BE2C (cell line): ENCODE data around the gene ITM2C.

Source experiments
- DNase-seq: peaks from one replicate; pipeline ENCODE4 v3.0.0-alpha.2; 2020
- H3K27me3 ChIP-seq: fragments of 250-450 bp; sonication (Bioruptor Pico); 2 replicates; pipeline ENCODE4 v1.5.1; 2020; ENCODE audit warnings: mild to moderate bottlenecking
- H3K36me3 ChIP-seq: fragments of 250-450 bp; sonication (Bioruptor Pico); 2 replicates; pipeline ENCODE4 v1.5.1; 2020; ENCODE audit warnings: mild to moderate bottlenecking
- H3K4me1 ChIP-seq: fragments of 250-450 bp; sonication (Bioruptor Pico); 2 replicates; pipeline ENCODE4 v1.5.1; 2020
- H3K4me3 ChIP-seq: 2 replicates; pipeline ENCODE4 v1.5.1; 2011; ENCODE audit warnings: low read depth, low read length
- H3K9me3 ChIP-seq: fragments of 250-450 bp; sonication (Bioruptor Pico); 2 replicates; pipeline ENCODE4 v1.5.1; 2020
- TF ChIP-seq, protein P1 (sequence below): IDR thresholded peaks from 2 replicates; pipeline ENCODE4 v1.5.1; 2012; ENCODE audit warnings: mild to moderate bottlenecking, low read depth, low read length

ITM2C gene

DNA sequence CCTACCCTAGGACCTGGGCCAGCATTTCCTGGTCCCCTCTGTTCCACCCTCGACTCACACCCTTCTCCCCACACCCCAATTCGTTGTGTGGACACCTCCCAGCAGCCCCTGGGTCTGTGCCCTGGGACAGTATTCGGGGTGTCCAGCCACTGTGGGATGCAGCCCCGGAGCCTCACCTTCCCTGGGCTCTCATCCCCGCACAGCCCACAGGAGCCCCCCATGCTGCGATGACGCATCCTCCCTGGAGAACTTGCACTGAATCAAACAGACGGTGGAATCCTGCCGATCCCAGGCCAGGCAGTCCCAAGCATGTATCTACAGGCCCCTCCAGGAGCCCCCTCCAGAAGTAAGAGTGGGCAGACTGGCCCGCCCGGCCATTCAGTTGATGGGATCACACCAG, 9.7 kb downstream of the ITM2C start:
- DNase-seq: no peak
- Histone ChIP-seq H3K4me1 (peaks cover 16% of the 10 kb centered on the region), H3K27me3 (no peaks in the 10 kb centered on the region), H3K9me3 (no peaks in the 10 kb centered on the region), H3K4me3 (no peak overlapping the region), H3K36me3 (peaks cover 40% of the 10 kb centered on the region)
- TF ChIP-seq, protein P1, sequence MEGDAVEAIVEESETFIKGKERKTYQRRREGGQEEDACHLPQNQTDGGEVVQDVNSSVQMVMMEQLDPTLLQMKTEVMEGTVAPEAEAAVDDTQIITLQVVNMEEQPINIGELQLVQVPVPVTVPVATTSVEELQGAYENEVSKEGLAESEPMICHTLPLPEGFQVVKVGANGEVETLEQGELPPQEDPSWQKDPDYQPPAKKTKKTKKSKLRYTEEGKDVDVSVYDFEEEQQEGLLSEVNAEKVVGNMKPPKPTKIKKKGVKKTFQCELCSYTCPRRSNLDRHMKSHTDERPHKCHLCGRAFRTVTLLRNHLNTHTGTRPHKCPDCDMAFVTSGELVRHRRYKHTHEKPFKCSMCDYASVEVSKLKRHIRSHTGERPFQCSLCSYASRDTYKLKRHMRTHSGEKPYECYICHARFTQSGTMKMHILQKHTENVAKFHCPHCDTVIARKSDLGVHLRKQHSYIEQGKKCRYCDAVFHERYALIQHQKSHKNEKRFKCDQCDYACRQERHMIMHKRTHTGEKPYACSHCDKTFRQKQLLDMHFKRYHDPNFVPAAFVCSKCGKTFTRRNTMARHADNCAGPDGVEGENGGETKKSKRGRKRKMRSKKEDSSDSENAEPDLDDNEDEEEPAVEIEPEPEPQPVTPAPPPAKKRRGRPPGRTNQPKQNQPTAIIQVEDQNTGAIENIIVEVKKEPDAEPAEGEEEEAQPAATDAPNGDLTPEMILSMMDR: no peak

DNA sequence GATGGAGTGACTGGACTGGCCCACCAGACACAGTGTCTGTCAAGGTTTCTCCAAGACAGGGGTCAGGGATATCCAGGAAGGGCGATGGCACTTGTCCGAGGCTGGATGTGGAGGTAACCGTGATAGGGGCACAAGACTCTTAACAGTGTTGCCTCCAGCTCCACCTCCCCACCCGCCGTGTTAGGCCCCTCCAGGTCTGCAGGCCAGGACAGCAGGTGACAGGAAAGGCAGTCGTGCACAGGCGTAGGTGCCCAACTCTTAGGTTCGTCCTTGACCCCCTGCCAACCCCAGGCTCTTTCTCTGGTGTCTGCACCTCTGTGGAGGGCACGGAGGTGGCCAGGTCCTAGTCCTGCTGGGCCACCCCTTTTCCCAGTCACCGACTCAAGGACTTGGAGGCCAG, 10.1 kb downstream of the ITM2C start:
- H3K4me1 ChIP-seq: peaks cover 15% of the 10 kb centered on the region
- TF ChIP-seq, protein P1: no peak
- H3K9me3 ChIP-seq: no peaks in the 10 kb centered on the region
- peaks cover 40% of the 10 kb centered on the region for H3K36me3 ChIP-seq
- DNase-seq: no peak
- H3K27me3 ChIP-seq: no peaks in the 10 kb centered on the region
- no peak overlapping the region for H3K4me3 ChIP-seq

DNA sequence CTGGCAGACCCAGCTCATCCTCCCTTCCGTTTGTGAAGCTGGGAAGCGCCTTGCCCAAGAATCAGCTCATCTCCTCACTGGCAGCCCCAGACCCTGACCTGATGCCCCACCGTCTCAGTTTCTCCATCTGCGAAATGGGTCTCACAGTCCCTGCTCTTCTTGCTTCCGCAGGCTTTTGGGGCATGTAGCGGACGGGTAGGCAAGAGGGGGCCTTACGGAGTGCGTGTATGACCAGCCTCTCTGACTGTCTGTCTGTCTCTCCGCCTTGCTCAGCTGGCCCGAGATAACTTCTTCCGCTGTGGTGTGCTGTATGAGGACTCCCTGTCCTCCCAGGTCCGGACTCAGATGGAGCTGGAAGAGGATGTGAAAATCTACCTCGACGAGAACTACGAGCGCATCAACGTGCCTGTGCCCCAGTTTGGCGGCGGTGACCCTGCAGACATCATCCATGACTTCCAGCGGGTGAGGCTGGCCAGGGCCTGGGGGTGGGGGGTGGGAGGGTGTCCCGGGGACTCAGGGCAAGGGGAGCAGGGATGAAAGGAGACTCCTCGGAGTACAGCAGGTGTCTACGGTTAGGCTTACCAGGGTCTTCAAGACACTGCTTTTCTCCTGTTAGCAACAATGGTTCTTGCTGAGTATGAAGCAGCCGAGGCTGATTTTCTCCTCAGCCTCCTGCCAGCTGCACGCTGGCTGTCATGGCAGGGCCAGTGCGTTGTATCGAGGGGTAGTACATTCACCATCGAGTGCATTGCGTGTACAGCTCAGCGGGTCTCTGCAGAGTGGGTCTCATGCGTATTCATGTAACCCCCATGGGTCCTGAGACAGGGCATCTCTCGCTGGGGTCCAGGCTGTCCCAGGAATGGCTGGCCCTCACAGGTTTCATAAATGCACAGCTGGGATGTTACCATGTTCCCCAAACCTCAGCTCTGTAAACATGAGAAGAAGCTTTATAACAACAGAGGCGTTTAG, 10.9 kb downstream of the ITM2C start:
- Histone ChIP-seq H3K36me3 (peaks cover 40% of the 10 kb centered on the region), H3K4me3 (no peak overlapping the region), H3K9me3 (no peaks in the 10 kb centered on the region), H3K27me3 (no peaks in the 10 kb centered on the region), H3K4me1 (peaks cover 8% of the 10 kb centered on the region)
- no peak for DNase-seq
- TF ChIP-seq, protein P1: no peak

DNA sequence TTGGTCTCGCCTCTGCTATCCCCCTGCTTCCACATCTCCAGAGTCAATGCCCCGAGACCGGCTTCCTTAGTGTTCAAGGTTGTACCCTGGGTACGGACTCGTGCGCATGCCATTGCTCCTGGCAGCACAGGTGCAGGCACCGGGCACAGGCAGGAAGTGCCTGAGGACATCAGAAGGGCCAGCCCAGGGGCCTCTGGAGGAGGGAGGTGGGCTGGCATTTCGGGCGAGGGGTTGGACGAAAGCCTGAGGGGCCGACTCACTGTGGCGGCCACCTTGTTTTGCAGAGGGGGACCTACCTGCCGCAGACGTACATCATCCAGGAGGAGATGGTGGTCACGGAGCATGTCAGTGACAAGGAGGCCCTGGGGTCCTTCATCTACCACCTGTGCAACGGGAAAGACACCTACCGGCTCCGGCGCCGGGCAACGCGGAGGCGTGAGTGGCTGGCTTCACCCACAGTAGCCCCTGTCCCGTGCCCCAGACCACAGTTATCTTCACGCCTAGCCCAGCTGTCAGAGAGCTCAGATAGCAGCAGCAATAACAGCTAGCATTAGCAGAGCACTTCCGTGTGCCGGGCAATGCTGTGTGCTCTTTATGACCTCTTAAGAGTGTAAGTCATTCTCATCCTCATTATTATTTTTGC, 12.5 kb downstream of the ITM2C start:
- no peak for DNase-seq
- no peaks in the 10 kb centered on the region for H3K9me3 ChIP-seq
- no peaks in the 10 kb centered on the region for H3K27me3 ChIP-seq
- no peaks in the 10 kb centered on the region; the same call in 1 of the 2 replicates for H3K4me1 ChIP-seq
- peaks cover 40% of the 10 kb centered on the region for H3K36me3 ChIP-seq
- TF ChIP-seq, protein P1: no peak
- no peak overlapping the region for H3K4me3 ChIP-seq

GRCh38 chr2:230877759-230878598, 13.2 kb downstream of the ITM2C start:
- Histone ChIP-seq H3K27me3 (no peaks in the 10 kb centered on the region), H3K9me3 (no peaks in the 10 kb centered on the region), H3K4me3 (no peak overlapping the region), H3K4me1 (no peaks in the 10 kb centered on the region; the same call in 1 of the 2 replicates), H3K36me3 (peaks cover 40% of the 10 kb centered on the region)
- TF ChIP-seq, protein P1: no peak
- no peak for DNase-seq
